Measurements from ENCODE around the gene MFRP. TPM values are rescaled to one million over a fixed set of nuclear protein-coding genes. Genes with fewer than 3 reads are reported as not detected.

The MFRP gene
- total and polyA plus RNA-seq, 10 of the 15 experiments (the other 5 are each of a cell fraction or from before 2014, with no cell fraction given), result not detected

- TF ChIP-seq SKIL (IDR thresholded peaks at IDR 0.05; ENCODE audit: low read depth, poor library complexity, severe bottlenecking) (no peak), SREBF2 (IDR thresholded peaks at IDR 0.05; ENCODE audit: low read length) (no peak), POU2F2 (IDR thresholded peaks at IDR 0.05; ENCODE audit: borderline replicate concordance, low read depth, low read length) (no peak), ZNF217 (IDR thresholded peaks at IDR 0.05) (no peak), CHD4 (IDR thresholded peaks at IDR 0.05) (no peak), NFYB (IDR thresholded peaks at IDR 0.05; ENCODE audit: insufficient read depth, low read depth, low read length) (no peak), MYC (IDR thresholded peaks at IDR 0.05; ENCODE audit: insufficient read depth, insufficient read length, insufficient replicate concordance, low read length, severe bottlenecking) (no peak)
These were observed 26.2 kb downstream of the MFRP start (continued) for GRCh38 chr11:119320240-119320775.

GRCh38 chr11:119319700-119320239 is 26.7 kb downstream of the MFRP start:
- H3K9me3 ChIP-seq (replicated peaks; ENCODE audit: control insufficient read depth, insufficient read depth, low read length), result no peaks in the 10 kb centered on the region
- SMC1A ChIA-PET (ENCODE audit: uncharacterized antibody, unreplicated experiment), result no interaction called here
- BruUV-seq (replicated peaks), result no TSS peak
- POLR2A ChIA-PET, result interaction anchor here (0.8 to 1.7 kb wide), 4 partner anchors 14 to 60 kb away, joined by 3 to 7 read pairs (median 4); partner anchors contain the start of gene RNF26
- no peak for DNase-seq (ENCODE audit: low read depth, low spot score)
- H3K4me3 ChIP-seq, result no peak overlapping the region
- peak overlapping the region; percentile 58 for H3K27ac ChIP-seq (ENCODE audit: control insufficient read depth, insufficient read depth)
- intact Hi-C loops (cut with micrococcal nuclease; ENCODE audit: unreplicated experiment) (loop anchor here (5.0 kb wide), 4 partner anchors 112 to 392 kb away; partner anchors contain the start of genes ABCG4, BCL9L, CBL and NLRX1), in situ Hi-C loops (cut with MboI) (no loop called here)
- peaks cover 48% of the 10 kb centered on the region for H3K4me1 ChIP-seq (ENCODE audit: control insufficient read depth, insufficient read depth, low read length)
- WGBS (ENCODE audit: insufficient coverage, insufficient replicate concordance, low lambda C conversion rate, missing lambda C conversion rate), result 23% methylated on average over 10 of the region's 11 CpGs
- H2AFZ ChIP-seq (ENCODE audit: control insufficient read depth, low read depth, low read length), result no peak overlapping the region
- FAIRE-seq, result no peak
- H3K36me3 ChIP-seq (ENCODE audit: control insufficient read depth in 2 of 2, insufficient read depth in 2 of 2, low read length in 1 of 2), result no peaks in the 10 kb centered on the region
- RAD21 ChIA-PET (ENCODE audit: unreplicated experiment), result interaction anchor here (0.7 to 1.2 kb wide), 3 partner anchors 11 to 60 kb away, joined by 3 to 5 read pairs (median 3); no protein-coding TSS in a partner anchor
- H3K4me2 ChIP-seq (ENCODE audit: control insufficient read depth, insufficient read depth), result 0 out of 2 replicates have a peak overlapping the region, but pooled peaks have one; percentile 50
- H4K20me1 ChIP-seq (ENCODE audit: control insufficient read depth, insufficient read depth), result no peaks in the 10 kb centered on the region
- H3K27me3 ChIP-seq (replicated peaks in 1 of 2; ENCODE audit: control insufficient read depth in 2 of 2, insufficient read depth in 2 of 2, low read length in 1 of 2), result peaks cover 1 to 15% of the 10 kb centered on the region in 2 experiments; a peak in 3 of 4 replicates
- no peaks in the 10 kb centered on the region for H3K79me2 ChIP-seq (ENCODE audit: control insufficient read depth, insufficient read depth, low read length)
- CTCF ChIA-PET, result interaction anchor here (0.9 to 5.6 kb wide), 6 partner anchors 14 to 150 kb away, joined by 3 to 88 read pairs (median 6); partner anchors contain the start of genes CBL and RNF26
- ATAC-seq, result no peak
- H3K9ac ChIP-seq (ENCODE audit: control insufficient read depth, insufficient read depth, low read length), result no peak overlapping the region; the same call in 1 of the 2 replicates
- no peak for TF ChIP-seq GABPA (IDR thresholded peaks at IDR 0.05; ENCODE audit: low read depth)
- no peak for TF ChIP-seq CEBPB (IDR thresholded peaks at IDR 0.05; ENCODE audit: borderline replicate concordance in 1 of 2, low read depth in 2 of 2, low read length in 2 of 2)
- no peak for TF ChIP-seq RB1 (IDR thresholded peaks at IDR 0.05; ENCODE audit: borderline replicate concordance)
- no peak for TF ChIP-seq ZBTB40 (IDR thresholded peaks at IDR 0.05; ENCODE audit: borderline replicate concordance)
